ENCODE measurements around the gene TRMT61A. TPM values are rescaled to one million over a fixed set of nuclear protein-coding genes. Genes with fewer than 3 reads are reported as not detected.

Gene TRMT61A
- total RNA-seq, 1 experiment from 2014 or later, result 14.9 TPM

DNA sequence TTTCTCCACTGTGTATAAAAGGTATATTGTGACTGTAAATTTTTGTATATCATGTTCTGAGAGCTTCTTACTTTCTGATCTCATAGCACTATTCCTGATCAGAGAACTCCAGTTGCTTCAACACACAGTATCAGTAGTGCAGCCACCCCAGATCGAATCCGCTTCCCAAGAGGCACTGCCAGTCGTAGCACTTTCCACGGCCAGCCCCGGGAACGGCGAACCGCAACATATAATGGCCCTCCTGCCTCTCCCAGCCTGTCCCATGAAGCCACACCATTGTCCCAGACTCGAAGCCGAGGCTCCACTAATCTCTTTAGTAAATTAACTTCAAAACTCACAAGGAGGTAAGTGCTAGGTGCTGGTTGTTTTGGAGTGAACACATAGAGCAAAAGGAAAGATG, 37.3 kb upstream of the TRMT61A start:
- ATAC-seq, result no peak
- Histone ChIP-seq H3K9me2 (ENCODE audit: insufficient read depth) (no peaks in the 10 kb centered on the region), H3K27ac (ENCODE audit: low read depth, low read length) (no peak overlapping the region), H3K4me1 (ENCODE audit: control insufficient read depth in 1 of 2, insufficient read depth in 2 of 2, low read length in 2 of 2) (no peaks in the 10 kb centered on the region), H2AFZ (ENCODE audit: low read depth, low read length, poor library complexity, severe bottlenecking) (no peak overlapping the region), H3K9me3 (ENCODE audit: control insufficient read depth in 1 of 2, insufficient read depth in 1 of 2, low read depth in 1 of 2, low read length in 2 of 2) (no peaks in the 10 kb centered on the region), H3K79me2 (ENCODE audit: insufficient read depth, low read length) (no peaks in the 10 kb centered on the region), H3K4me2 (ENCODE audit: low read length) (no peak overlapping the region), H3K36me3 (ENCODE audit: control insufficient read depth in 1 of 2, insufficient read depth in 2 of 2, low read length in 2 of 2) (peaks cover 13 to 25% of the 10 kb centered on the region in 2 experiments; a peak in 2 of 4 replicates), H3K9ac (ENCODE audit: low read length) (no peak overlapping the region), H3K27me3 (ENCODE audit: insufficient read depth, low read length) (no peaks in the 10 kb centered on the region), H4K20me1 (ENCODE audit: insufficient read depth) (no peaks in the 10 kb centered on the region), H3K4me3 (replicated peaks in 1 of 2; ENCODE audit: low read depth in 1 of 2, low read length in 2 of 2) (no peak overlapping the region)
- ChIA-PET CTCF (interaction anchor here (1.5 kb wide), 1 partner anchor 8 kb away, joined by 4 read pairs; no protein-coding TSS in a partner anchor), RAD21 (ENCODE audit: low non-redundant PET in 1 of 2, low total read pairs in 2 of 2, uncharacterized antibody in 2 of 2, unreplicated experiment in 2 of 2) (no interaction called here), POLR2A (no interaction called here)
- BruUV-seq (replicated peaks), result no TSS peak
- intact Hi-C loops (cut with micrococcal nuclease), result no loop called here
- no peak for DNase-seq (ENCODE audit: low read depth, low spot score)
- no peak for TF ChIP-seq POLR2AphosphoS5 (IDR thresholded peaks at IDR 0.05; ENCODE audit: low read depth, low read length)
- TF ChIP-seq EZH2phosphoT487 (IDR thresholded peaks at IDR 0.05; ENCODE audit: borderline replicate concordance), result no peak
- TF ChIP-seq SRF (IDR thresholded peaks at IDR 0.05; ENCODE audit: low read depth), result no peak
- no peak for TF ChIP-seq TCF7L2 (IDR thresholded peaks at IDR 0.05; ENCODE audit: borderline replicate concordance, extremely low read depth, insufficient read depth, insufficient read length)
- no peak for TF ChIP-seq ZNF274 (IDR thresholded peaks at IDR 0.05; ENCODE audit: low read depth, low read length)
- TF ChIP-seq, protein P1, sequence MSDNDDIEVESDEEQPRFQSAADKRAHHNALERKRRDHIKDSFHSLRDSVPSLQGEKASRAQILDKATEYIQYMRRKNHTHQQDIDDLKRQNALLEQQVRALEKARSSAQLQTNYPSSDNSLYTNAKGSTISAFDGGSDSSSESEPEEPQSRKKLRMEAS (IDR thresholded peaks at IDR 0.05), result no peak
- TF ChIP-seq, protein P2, sequence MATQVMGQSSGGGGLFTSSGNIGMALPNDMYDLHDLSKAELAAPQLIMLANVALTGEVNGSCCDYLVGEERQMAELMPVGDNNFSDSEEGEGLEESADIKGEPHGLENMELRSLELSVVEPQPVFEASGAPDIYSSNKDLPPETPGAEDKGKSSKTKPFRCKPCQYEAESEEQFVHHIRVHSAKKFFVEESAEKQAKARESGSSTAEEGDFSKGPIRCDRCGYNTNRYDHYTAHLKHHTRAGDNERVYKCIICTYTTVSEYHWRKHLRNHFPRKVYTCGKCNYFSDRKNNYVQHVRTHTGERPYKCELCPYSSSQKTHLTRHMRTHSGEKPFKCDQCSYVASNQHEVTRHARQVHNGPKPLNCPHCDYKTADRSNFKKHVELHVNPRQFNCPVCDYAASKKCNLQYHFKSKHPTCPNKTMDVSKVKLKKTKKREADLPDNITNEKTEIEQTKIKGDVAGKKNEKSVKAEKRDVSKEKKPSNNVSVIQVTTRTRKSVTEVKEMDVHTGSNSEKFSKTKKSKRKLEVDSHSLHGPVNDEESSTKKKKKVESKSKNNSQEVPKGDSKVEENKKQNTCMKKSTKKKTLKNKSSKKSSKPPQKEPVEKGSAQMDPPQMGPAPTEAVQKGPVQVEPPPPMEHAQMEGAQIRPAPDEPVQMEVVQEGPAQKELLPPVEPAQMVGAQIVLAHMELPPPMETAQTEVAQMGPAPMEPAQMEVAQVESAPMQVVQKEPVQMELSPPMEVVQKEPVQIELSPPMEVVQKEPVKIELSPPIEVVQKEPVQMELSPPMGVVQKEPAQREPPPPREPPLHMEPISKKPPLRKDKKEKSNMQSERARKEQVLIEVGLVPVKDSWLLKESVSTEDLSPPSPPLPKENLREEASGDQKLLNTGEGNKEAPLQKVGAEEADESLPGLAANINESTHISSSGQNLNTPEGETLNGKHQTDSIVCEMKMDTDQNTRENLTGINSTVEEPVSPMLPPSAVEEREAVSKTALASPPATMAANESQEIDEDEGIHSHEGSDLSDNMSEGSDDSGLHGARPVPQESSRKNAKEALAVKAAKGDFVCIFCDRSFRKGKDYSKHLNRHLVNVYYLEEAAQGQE (IDR thresholded peaks at IDR 0.05; ENCODE audit: low read depth), result no peak
- no peak for TF ChIP-seq JUND (IDR thresholded peaks at IDR 0.05)
- no peak for TF ChIP-seq CBX3 (IDR thresholded peaks at IDR 0.05; ENCODE audit: low read depth)
- TF ChIP-seq SP1 (IDR thresholded peaks at IDR 0.05; ENCODE audit: low read depth), result no peak
